Measurements from ENCODE around the gene RCAN1.
"Not testable (repeated sequence)": the region's sequence is repeated elsewhere in the genome, so short reads cannot be mapped to it uniquely, and the experiment has no call there.

Gene RCAN1

GRCh38 chr21:34597406-34597805 lies 17.5 kb downstream of the RCAN1 start:
- DNase-seq: peak; percentile 63

- peak; percentile 63 for DNase-seq
Observed at GRCh38 chr21:34596561-34597271, 18.2 kb downstream of the RCAN1 start.

GRCh38 chr21:34595457-34595856 lies 19.5 kb downstream of the RCAN1 start:
- DNase-seq: peak; percentile 90

DNA sequence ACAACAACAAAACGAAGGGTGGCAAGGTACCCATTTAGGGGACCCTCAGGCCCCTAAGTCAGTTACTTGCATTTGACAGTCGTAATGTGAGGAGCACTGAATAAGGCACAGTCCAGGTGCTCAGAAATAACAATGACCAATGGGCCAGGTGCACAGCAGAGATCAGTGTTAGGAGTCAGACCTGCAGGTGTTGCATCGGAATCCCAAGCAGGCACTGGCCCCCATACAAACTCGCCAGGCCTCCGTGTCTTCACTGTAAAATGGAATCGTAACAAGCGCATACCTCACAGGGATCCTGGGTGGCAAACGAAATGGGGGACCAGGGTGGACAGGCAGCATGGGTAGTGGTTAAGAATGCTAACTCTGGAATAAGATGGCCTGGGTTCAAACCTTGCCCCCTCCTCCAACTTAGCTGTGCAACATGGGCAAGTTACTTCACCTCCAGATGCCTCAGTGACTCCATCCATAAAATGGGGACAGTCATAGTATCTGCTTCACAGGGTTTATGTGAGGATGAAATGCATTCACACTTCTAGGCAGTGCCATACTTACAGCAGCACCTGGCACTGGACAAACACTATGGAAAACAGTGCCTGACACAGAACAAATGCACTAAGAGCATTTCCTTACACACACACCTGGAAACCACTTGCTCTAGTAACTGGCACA lies 20.2 kb downstream of the RCAN1 start:
- DNase-seq: peak; percentile 80

DNA sequence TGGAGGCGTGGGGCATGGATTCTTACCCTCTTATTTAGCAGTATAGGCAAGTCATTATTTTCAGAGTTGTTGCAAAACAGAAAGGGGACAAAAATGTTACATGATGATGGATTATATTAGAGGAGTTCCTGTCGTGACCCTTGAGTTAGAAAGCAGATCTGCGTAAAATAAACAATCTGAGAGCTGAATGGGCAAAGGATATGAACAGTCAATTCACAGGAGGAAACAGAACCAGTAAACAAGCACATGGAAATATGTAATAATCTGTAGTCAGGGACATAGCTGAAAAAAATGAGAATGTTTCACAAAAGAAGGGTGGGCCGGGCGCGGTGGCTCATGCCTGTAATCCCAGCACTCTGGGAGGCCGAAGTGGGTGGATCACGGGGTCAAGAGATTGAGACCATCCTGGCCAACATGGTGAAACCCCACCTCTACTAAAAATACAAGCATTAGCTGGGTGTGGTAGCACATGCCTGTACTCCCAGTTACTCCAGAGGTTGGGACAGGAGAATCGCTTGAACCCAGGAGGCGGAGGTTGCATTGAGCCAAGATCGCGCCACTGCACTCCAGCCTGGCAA lies 20.9 kb downstream of the RCAN1 start:
- DNase-seq: no peak

- DNase-seq: peak; percentile 98
Observed at GRCh38 chr21:34593423-34593822, 21.5 kb downstream of the RCAN1 start.

GRCh38 chr21:34592120-34592955 lies 22.6 kb downstream of the RCAN1 start:
- peak; percentile 30 for DNase-seq

DNA sequence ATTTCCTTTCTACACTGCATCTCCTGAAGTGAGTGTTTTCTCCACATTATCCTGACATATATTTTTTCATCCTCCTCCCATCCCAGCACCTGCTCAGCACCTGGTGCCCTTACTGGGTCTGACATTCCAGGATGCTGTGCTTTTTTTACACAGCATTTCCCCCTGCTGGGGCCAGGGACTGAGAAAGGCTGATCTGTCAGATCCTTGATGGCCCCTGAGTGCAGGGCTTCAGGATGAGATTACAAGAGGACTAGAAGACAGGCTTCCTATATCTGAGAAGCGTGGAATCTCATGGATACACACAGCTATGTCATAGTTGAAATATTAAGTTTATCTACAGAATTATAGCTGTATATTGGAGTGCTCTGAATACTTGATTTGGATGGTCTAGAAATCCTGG lies 24.4 kb downstream of the RCAN1 start:
- DNase-seq: peak; percentile 78

DNA sequence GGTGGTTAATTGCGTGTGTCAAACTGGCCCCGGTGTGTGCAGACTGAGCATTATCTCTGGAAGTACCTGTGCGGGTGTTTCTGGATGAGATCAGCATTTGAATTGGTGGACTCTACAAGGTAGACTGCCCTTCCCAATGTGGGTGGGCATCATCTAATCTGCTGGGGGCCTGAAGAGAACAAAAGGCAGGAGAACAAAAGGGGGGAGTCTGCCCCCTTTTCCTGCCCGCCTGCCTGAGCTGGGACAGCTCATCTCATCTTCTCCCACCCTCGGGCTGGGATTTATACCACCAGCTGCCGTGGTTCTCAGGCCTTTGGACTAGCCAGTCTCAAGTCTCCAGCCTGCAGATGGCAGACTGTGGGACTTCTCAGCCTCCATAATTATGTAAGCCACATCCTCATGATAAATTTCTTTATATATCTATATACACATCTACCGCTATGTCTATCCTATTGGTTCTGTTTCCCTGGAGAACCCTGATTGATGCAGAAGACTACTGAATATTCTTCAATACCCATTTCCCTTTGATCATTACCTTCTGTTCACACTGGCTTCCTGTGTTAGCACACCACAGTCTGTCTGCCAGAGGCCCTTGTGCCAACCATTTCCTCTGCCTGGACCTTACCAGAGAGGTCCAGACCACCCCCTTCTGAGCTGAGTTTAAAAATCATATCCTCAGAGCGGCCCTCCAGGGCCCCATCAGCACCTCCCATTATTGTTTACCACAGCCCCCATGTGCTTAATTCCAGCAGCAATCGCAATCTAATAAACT lies 25.2 kb downstream of the RCAN1 start:
- peak; percentile 57 for DNase-seq

- DNase-seq: no peak
Observed at GRCh38 chr21:34583926-34584563, 30.9 kb downstream of the RCAN1 start.

GRCh38 chr21:34582506-34583150 lies 32.3 kb downstream of the RCAN1 start:
- peak; percentile 55 for DNase-seq

- DNase-seq: peak; percentile 43
Observed at GRCh38 chr21:34580181-34580700, 34.7 kb downstream of the RCAN1 start.

- DNase-seq: no peak
Observed at GRCh38 chr21:34579411-34579810, 35.5 kb downstream of the RCAN1 start.

- DNase-seq: no peak
Observed at GRCh38 chr21:34576041-34576511, 38.8 kb downstream of the RCAN1 start.

DNA sequence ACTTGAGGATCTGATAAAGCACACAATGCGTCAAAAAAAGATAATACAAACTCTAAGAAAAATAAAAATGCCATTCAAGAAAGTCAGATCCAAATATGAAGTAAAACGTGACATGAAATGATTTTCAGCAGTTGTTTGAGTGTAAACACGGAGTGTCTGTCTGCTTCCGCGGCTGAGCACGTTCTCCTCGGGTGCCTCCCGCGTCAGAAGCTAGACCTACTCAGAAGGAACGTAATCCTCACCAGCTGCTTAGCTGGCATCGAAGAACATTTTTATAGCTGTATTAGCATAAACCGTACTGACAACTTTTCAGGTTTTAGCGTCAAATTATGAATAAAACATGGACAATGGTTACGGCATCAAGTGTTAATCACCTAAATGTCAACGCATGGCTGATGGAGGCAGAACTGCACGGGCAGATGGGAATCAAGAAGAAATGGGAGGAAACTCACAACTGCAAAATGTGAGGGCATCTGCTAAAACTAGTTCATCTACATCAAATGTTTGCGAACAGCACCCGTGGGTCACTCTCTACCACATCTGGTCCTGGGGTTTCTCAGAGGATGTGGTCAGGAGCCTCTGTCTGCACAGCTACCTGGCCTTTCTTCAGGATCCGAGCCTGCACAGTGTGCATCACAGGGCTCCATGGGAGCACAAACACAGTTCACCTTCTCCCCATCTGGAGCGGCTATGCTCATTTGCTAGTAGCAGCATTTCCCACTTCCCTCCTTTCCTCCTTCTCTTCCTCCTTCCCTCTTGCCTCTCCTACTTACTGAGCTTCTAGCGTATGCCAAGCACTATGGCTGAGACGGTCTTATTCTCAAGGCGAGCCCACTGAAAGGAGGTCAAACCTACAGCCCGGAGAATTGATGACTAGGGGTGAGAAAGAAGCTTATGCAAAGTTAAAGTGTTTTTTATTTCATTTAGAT lies 40.0 kb downstream of the RCAN1 start:
- no peak for DNase-seq

DNA sequence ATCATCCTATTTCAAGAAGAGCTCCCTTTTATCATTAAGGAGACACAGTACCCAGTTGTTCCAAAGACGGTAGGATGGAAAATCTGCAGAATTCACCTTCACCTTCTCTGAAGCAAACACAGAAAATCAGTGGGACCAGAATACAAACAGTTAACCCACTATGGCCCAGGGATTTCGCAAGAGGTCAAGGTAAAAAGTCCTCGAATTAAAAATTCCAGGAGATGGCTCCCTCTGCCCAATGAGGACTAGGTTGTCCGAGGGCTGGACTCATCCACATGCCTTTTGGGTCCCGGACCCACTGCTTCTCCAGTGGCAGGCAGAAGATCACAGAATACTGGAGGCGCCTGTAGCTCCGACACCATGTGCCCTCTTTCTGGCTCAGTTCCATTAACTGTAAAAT lies 42.9 kb downstream of the RCAN1 start:
- no peak for DNase-seq

- no peak for DNase-seq
Observed at GRCh38 chr21:34570313-34570712, 44.6 kb downstream of the RCAN1 start.

DNA sequence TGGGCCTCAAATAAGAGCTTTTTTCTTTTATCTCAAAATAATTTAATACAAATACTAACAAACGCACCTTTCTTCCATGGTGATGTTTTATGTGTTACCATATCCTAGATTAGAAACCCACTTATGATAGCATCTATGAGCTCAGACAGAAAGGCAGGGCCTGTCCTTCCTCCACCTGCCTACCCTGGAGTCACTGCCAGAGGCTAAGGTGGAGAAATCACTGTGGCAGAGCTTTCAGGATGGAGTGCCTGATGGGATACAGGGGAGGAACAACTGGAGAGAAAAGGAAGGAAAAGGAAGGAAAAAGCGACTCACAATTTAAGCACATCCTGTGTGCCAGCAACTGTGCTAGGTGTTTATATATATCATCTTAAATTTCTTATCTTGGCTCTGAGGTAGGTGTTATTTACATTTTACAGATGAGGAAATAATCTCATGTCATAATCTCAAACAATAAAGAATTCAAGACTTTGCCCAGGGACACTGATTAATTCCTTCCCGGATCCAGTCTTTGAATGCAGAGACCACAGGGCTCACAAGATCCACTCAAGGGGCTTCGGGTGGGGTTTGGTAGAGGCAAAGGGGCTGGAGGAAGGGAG lies 45.4 kb downstream of the RCAN1 start:
- DNase-seq: no peak

GRCh38 chr21:34568801-34569200 lies 46.1 kb downstream of the RCAN1 start:
- DNase-seq: not testable (repeated sequence)

Data from NCI-H69 (cell line).